HG03025 (cell line): ENCODE measurements around the gene RAD52.

Experiments used
- ATAC-seq: cut with Tn5 transposase; IDR thresholded peaks from one replicate; pipeline ENCODE4 v1.9.1; 2021; ENCODE audit warnings: mild to moderate bottlenecking, moderate library complexity; ENCODE audit not compliant: unreplicated experiment, low FRiP score

The RAD52 gene

GRCh38 chr12:916712-917445 lies 32.6 kb downstream of the RAD52 start:
- ATAC-seq: no peak

- ATAC-seq: no peak
Measured at GRCh38 chr12:916240-916639, 33.3 kb downstream of the RAD52 start.

GRCh38 chr12:915090-915489 lies 34.4 kb downstream of the RAD52 start:
- ATAC-seq: no peak

- ATAC-seq: no peak
Measured at GRCh38 chr12:913919-914698, 35.4 kb downstream of the RAD52 start.

- no peak for ATAC-seq
Measured at GRCh38 chr12:912466-913235, 36.8 kb downstream of the RAD52 start.

GRCh38 chr12:911191-911826 lies 38.2 kb downstream of the RAD52 start:
- no peak for ATAC-seq

- ATAC-seq: no peak
Measured at GRCh38 chr12:910416-910815, 39.1 kb downstream of the RAD52 start.

- ATAC-seq: no peak
Measured at GRCh38 chr12:909861-910260, 39.6 kb downstream of the RAD52 start.

- no peak for ATAC-seq
Measured at GRCh38 chr12:907413-908185, 41.9 kb downstream of the RAD52 start.

- ATAC-seq: no peak
Measured at GRCh38 chr12:906062-906585, 43.4 kb downstream of the RAD52 start.

- no peak for ATAC-seq
Measured at GRCh38 chr12:905261-906031, 44.0 kb downstream of the RAD52 start.

GRCh38 chr12:904010-904414 lies 45.5 kb downstream of the RAD52 start:
- no peak for ATAC-seq

GRCh38 chr12:903055-903454 lies 46.4 kb downstream of the RAD52 start:
- no peak for ATAC-seq

GRCh38 chr12:902581-902980 lies 46.9 kb downstream of the RAD52 start:
- ATAC-seq: no peak

GRCh38 chr12:897386-897785 lies 52.1 kb downstream of the RAD52 start:
- ATAC-seq: no peak

GRCh38 chr12:896031-896430 lies 53.5 kb downstream of the RAD52 start:
- ATAC-seq: no peak

GRCh38 chr12:894226-894625 lies 55.3 kb downstream of the RAD52 start:
- ATAC-seq: no peak

- no peak for ATAC-seq
Measured at GRCh38 chr12:886206-886605, 63.3 kb downstream of the RAD52 start.

- no peak for ATAC-seq
Measured at GRCh38 chr12:885701-886100, 63.8 kb downstream of the RAD52 start.
